Activated gamma-delta T cell treated with anti-CD3 and anti-CD28 coated beads, Interleukin-2, amount 50 U/mL, for 16 hours (primary cell): ENCODE measurements around the gene EYA4.

Experiments used
- DNase-seq: peaks from one replicate; pipeline ENCODE4 v3.0.0-alpha.2; 2020; ENCODE audit warnings: low read depth

The EYA4 gene

GRCh38 chr6:133289733-133290306, 48.7 kb downstream of the EYA4 start:
- no peak for DNase-seq

DNA sequence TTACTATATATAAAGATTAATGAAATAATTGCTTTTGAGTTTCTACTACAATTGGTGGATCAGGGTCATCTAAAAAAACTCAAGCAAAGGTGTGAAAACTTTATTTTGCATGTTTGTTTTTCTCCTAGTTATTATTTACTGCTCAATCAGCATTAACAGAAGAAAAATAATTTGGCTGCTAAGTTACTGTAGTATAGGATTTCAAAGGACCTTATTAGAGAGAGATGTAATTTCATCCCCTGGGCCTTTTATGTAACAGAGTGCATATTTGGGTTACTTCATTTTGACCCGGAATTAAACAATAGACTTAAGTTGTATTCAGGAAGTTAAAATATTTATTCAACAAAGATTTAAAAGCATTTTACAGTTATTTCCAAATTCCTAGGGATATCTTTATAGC, 49.8 kb downstream of the EYA4 start:
- DNase-seq: no peak

DNA sequence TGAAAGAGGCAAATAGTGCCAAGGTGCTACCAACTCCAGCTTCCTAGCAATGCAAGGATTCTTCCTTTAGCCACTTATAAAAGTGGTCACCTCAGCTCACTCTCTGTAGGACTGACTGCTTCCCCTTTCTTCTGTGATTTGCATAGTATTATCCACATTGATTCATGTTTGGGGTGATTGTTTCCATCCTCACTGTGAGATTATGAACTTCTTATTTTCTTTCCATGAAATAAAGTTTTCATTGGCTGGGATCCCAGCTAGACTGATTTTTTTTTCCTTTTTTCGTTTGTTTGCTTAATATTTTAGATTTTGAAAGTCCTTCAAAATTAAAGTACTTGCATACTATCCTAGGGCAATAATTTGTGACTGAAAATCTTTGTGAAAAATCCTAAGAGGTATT, 50.5 kb downstream of the EYA4 start:
- no peak for DNase-seq

DNA sequence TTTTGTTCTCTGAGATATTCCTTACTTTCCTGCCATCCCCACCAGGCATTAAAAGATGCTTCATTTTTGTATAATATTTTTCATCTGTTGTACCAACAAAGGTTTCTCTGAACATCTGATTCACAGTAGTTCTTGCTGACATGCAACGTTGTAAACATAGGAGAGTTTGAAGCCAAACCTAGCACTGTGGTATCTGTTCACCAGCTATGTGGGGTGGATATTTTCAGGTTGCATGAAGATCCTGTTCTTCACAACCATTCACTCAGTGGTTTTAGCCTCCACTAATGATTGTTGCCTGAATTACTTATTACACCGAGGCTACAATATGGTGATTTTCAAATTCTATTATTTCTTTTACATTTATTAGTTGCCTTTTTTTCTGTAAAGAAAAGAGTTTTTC, 56.5 kb downstream of the EYA4 start:
- DNase-seq: no peak

DNA sequence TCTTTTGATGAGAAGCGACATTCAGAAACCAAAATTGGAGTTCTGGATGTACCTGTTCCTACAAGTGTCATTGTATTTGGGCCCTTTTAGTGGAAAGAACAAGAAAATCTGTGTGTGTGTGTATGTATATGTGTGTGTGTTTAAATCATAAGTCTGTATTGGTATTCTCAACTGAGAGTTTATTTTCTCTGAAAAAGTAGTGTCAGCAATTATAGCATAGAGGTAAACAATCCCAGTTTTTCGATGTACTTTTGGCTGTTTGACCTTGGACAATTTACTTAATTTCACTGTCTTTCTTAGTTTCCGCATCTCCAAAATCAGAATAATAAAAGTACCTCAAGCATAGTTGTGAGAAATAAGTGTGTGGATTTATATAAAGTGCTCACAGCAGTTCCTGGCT, 57.2 kb downstream of the EYA4 start:
- DNase-seq: no peak

GRCh38 chr6:133298801-133299200, 57.6 kb downstream of the EYA4 start:
- no peak for DNase-seq

- DNase-seq: no peak
Measured at GRCh38 chr6:133300896-133301295, 59.7 kb downstream of the EYA4 start.

GRCh38 chr6:133301835-133302234, 60.7 kb downstream of the EYA4 start:
- DNase-seq: no peak

- DNase-seq: no peak
Measured at GRCh38 chr6:133306931-133307330, 65.8 kb downstream of the EYA4 start.

DNA sequence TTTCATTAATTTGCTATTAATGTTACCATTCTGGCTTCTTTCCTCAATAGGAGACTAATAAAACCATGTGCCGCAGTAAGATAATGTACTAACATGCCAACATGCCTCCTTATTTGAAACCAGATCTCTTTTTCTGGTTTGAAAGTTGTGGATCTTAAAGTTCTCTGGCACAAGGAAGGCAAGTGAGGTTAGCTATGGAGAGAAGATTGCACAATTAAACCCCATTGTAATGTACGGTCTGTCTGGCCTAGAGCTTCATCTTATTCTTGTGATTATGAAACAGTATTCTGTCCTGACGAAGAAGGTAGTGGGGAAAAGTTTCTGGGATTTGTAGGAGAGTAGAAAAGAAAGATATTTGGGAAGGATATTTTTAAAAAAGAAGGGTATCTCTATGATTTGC, 68.4 kb downstream of the EYA4 start:
- DNase-seq: no peak

DNA sequence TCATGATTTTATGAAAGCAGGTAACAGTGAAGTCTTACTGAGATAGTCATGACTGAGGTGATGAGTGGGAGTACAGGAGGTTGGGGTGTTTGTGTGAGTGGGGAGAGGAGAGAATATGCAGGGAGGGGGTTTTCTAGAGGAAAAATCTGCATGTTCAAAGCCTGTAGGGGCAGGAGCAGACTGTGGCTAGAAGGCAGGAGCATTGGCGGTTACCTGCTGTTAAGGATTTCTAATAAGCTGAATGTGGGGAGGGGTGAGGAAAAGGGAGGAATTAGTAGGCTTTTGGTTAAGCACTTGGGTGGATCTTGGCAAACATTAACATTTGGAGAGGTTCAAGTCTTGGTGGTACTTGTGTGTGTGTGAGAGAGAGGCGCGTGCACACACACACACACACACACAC, 70.8 kb downstream of the EYA4 start:
- no peak for DNase-seq

- no peak for DNase-seq
Measured at GRCh38 chr6:133313068-133313467, 71.9 kb downstream of the EYA4 start.

DNA sequence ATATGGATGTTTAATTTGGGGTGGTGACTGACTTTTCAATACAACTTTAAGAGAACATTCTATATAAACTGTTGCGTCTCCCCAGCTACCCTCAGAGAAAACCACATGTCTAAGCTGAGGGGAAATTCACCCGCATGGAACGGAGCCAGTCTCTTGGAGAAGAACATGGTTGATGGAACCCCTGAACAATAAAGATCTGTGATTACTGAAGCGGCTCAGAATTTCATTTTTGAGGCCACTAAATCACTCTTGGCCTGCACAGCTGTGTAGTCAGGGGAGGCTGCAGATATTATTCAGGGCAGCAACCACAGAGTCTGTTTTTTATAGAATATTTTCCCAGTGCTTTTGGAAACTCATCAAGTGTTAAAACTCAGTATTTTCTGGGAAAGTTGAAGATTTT, 73.8 kb downstream of the EYA4 start:
- DNase-seq: no peak

DNA sequence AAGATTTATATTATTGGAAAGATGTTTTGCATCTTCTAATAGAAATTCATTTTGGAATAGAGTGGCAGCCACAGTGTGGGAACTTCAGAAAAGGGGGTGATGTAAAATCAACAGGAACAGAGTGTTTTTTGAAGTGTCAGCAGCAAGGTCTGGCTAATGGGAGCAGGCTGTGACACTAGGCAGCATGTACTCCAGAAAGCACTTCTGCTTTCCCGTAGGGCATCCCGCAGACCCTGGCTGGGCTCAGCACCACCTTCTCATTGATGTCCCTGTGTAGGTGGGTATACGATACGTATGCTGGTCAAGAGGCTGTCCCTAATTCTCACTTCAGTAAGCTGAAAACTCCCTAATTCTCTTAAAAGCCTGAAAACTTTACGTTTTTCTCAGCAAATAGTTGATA, 74.7 kb downstream of the EYA4 start:
- DNase-seq: no peak

DNA sequence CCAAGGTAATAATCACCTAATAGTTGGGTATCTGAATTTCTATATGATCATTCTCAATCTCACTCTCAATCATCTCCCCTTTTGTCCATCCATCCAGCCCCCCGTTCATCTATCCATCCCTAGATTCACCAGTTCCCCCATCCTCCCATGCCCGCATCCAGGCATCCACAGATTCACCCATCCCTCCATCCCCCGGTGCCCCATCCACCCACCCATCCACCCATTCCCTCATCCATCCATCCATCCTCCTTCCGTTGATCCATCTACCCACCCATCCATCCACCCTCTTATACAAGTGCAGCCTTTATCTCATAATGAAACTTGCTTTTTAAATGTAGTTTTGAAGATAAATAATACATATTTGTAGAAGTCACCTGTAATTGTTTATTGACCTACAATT, 76.5 kb downstream of the EYA4 start:
- no peak for DNase-seq

DNA sequence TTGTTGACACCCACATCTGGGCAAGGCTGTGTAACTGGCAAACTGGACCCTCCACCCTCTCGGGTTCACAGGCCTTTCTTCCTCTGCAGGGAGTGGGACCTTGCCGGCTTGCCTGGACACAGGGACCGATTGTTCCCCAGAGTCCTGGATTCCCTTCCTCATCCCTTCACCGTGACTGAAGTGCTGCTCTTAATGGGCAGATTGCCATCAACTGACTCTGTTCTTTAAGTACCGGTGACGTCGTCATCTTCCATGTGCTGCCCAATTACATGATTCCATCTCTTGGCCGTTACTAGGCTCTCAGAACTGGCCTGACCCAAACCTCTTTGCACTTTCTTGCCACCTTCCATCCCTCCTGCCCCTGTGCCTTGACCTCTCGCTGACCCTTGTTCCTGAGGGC, 85.4 kb downstream of the EYA4 start:
- DNase-seq: no peak

DNA sequence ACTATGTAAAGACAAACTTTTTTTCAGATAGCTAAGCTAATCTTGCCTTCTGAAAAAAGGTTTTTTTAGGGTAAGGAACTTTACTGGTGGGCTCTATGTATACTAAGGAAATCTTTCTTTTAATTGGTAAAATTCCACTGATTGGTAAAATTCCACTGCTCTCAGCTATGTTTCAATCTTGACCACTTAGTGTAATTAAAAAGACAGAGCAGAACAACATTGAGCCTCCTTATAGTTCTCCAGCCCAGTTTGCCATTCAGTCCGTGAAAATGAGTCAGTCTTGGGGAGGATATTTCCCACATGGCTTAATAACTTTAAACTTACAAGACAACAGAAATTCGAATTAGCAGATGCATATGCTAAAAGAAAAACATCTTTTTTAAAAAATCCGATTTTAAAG, 92.7 kb downstream of the EYA4 start:
- no peak for DNase-seq

DNA sequence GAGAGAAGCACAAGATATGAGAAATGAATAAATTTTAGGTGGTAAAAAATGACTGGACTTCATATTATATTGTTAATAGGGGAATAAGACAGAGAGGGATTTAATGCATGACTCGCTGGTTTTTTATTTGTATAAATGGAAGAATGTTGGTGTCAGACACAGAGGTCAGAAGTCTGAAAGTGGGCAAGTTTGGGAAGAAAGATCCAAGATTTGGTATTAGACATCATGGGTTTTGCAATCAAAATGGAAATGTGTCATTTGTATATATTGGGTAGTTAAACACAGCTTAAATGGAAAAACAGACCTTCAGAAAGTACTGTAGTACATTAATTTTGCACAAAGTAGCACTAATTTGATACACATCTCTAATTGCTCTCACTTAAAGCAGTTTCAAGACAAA, 96.2 kb downstream of the EYA4 start:
- no peak for DNase-seq

DNA sequence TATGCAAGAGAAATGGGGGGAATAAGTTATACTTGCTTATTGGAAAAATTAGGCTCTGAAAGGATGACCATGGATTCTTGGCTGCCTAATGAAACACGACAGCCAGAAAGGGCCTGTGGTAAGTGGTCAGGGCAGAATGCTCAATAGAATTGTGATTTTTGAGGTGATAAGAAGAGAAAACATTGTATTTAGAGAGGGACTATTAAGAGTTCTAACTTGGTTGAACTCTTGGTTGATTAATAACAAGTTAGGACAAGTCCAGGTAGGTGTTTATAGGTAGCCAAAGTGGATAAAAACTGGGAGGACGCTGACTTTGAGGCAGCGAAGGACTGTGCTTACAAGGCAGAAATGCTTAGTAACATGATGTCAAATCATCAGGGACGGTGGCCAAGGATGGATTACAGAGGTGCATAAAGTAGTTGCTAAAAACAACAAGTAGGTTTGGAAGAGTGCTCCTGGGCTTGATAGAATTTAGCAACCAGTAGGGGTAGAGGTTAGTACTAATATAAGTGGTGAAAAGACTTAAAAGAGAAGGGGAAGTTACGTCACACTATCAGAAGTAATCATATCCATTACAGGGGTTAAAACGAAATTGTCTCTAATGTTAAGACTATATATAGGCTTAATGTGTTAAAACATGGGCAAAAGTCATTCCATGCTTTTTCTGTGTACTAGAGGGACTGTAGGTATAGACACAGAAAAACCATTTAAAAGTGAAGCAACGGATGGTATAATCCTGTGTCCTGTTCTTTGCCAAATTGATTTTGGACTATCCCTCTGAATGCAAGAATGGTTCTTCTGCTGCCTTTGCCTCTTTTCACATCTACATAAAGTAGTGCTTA, 98.6 kb downstream of the EYA4 start:
- DNase-seq: no peak

DNA sequence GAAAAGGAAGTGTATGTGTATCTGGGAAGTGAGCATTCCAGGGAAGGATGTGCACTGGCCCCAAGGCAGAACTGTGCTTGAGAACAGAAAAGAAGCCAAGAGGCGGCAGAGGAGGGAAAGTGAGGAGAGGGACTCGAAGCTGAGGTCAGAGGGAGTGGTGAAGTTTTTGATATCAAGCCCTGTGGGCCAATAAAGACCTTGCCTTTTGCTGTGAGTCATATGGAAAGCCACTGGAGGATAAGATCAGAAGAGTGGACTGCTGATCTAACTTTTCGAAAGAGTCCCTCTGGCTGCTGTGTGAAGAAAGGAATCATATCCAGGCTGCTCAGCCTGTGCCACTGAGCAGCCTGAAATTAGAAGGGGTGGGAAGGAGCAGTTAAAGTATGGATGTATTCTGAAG, 99.4 kb downstream of the EYA4 start:
- DNase-seq: no peak

GRCh38 chr6:133341607-133342158, 100.5 kb downstream of the EYA4 start:
- DNase-seq: no peak

- DNase-seq: no peak
Measured at GRCh38 chr6:133343220-133343619, 102.1 kb downstream of the EYA4 start.

- no peak for DNase-seq
Measured at GRCh38 chr6:133348846-133349245, 107.7 kb downstream of the EYA4 start.

DNA sequence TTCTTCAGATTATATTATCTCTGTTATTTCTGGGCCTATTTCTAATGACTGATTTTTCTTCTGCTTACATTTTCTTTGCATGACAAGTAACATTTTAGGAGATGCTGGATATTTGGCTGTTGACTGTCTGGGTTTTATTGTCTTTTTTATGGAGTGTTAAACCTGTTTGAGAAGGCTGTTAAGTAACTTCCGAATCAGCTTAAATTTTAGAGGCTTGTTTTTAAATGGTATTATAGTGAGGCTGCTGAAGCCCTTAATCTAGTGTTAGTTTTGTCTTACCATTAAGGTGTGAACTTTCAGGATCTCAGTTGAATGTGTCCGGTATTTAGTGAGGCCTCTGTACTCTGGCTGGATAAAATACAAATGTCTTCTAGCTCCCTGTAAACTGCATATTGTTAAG, 109.8 kb downstream of the EYA4 start:
- DNase-seq: no peak
